SK-N-SH treated with all-trans-retinoic acid at 6 μM for 48 hours (cell line): ENCODE measurements around the gene ADGRG6.
A peak's percentile ranks its signal among the peaks of the same experiment; 100 is the strongest.

Source experiments
- ATAC-seq: fragments of 200-7000 bp; cut with Tn5 transposase; 3 replicates; pipeline ENCODE4 v1.9.1; 2020; ENCODE audit warnings: mild to moderate bottlenecking, moderate library complexity
- ARNTL ChIP-seq: fragments of 450-650 bp; formaldehyde crosslinking; IDR thresholded peaks from 2 replicates; pipeline ENCODE4 v1.5.0; 2020; ENCODE audit warnings: low read depth, mild to moderate bottlenecking, moderate library complexity, borderline replicate concordance
- BACH2 ChIP-seq: fragments of 250-450 bp; sonication (Bioruptor Pico); IDR thresholded peaks from 2 replicates; pipeline ENCODE4 v1.9.0; 2021; ENCODE audit warnings: mild to moderate bottlenecking, borderline replicate concordance
- CREB5 ChIP-seq: fragments of 250-450 bp; sonication (Bioruptor Pico); IDR thresholded peaks from 2 replicates; pipeline ENCODE4 v1.5.1; 2020; ENCODE audit warnings: low read depth, mild to moderate bottlenecking, moderate library complexity
- CSDC2 ChIP-seq: fragments of 250-450 bp; sonication (Bioruptor Pico); IDR thresholded peaks from 2 replicates; pipeline ENCODE4 v1.5.0; 2020; ENCODE audit warnings: mild to moderate bottlenecking, moderate library complexity
- ESRRG ChIP-seq: fragments of 250-450 bp; sonication (Bioruptor Pico); IDR thresholded peaks from 2 replicates; pipeline ENCODE4 v1.6.1; 2021; ENCODE audit warnings: mild to moderate bottlenecking
- GLIS3 ChIP-seq: fragments of 250-450 bp; sonication (Bioruptor Pico); IDR thresholded peaks from 2 replicates; pipeline ENCODE4 v1.5.0; 2020; ENCODE audit warnings: mild to moderate bottlenecking, moderate library complexity
- ISL1 ChIP-seq: fragments of 250-450 bp; sonication (Bioruptor Pico); IDR thresholded peaks from 2 replicates; pipeline ENCODE4 v2.1.2; 2022; ENCODE audit warnings: mild to moderate bottlenecking, moderate library complexity
- OSR1 ChIP-seq: fragments of 250-450 bp; sonication (Bioruptor Pico); IDR thresholded peaks from 2 replicates; pipeline ENCODE4 v1.8.0; 2022; ENCODE audit warnings: moderate library complexity, mild to moderate bottlenecking, inconsistent platforms
- PATZ1 ChIP-seq: fragments of 250-450 bp; sonication (Bioruptor Pico); IDR thresholded peaks from 2 replicates; pipeline ENCODE4 v1.8.0; 2020; ENCODE audit warnings: mild to moderate bottlenecking, moderate library complexity, borderline replicate concordance
- POU6F1 ChIP-seq: fragments of 250-450 bp; sonication (Bioruptor Pico); IDR thresholded peaks from 2 replicates; pipeline ENCODE4 v1.8.0; 2021; ENCODE audit warnings: low read depth, mild to moderate bottlenecking, moderate library complexity, borderline replicate concordance
- PPARA ChIP-seq: fragments of 250-450 bp; sonication (Bioruptor Pico); IDR thresholded peaks from 2 replicates; pipeline ENCODE4 v1.5.0; 2020; ENCODE audit warnings: mild to moderate bottlenecking, borderline replicate concordance
- RARB ChIP-seq: fragments of 250-450 bp; sonication (Bioruptor Pico); IDR thresholded peaks from 2 replicates; pipeline ENCODE4 v1.8.0; 2021; ENCODE audit warnings: mild to moderate bottlenecking, moderate library complexity
- SNAI2 ChIP-seq: fragments of 250-450 bp; sonication (Bioruptor Pico); IDR thresholded peaks from 2 replicates; pipeline ENCODE4 v1.5.0; 2020; ENCODE audit warnings: mild to moderate bottlenecking, moderate library complexity
- TCF4 ChIP-seq: fragments of 250-450 bp; sonication (Bioruptor Pico); IDR thresholded peaks from 2 replicates; pipeline ENCODE4 v1.8.0; 2021; ENCODE audit warnings: mild to moderate bottlenecking, moderate library complexity, borderline replicate concordance
- TOX ChIP-seq: fragments of 250-450 bp; sonication (Bioruptor Pico); IDR thresholded peaks from 2 replicates; pipeline ENCODE4 v1.8.0; 2021; ENCODE audit warnings: mild to moderate bottlenecking, moderate library complexity, borderline replicate concordance
- TSHZ2 ChIP-seq: fragments of 250-450 bp; sonication (Bioruptor Pico); IDR thresholded peaks from 2 replicates; pipeline ENCODE4 v1.5.0; 2020; ENCODE audit warnings: mild to moderate bottlenecking, moderate library complexity
- ZC3H10 ChIP-seq: fragments of 250-450 bp; sonication (Bioruptor Pico); IDR thresholded peaks from 2 replicates; pipeline ENCODE4 v1.5.1; 2021; ENCODE audit warnings: mild to moderate bottlenecking, moderate library complexity
- ZFP3 ChIP-seq: fragments of 250-450 bp; sonication (Bioruptor Pico); IDR thresholded peaks from 2 replicates; pipeline ENCODE4 v1.5.0; 2020; ENCODE audit warnings: mild to moderate bottlenecking, moderate library complexity
- ZNF565 ChIP-seq: fragments of 450-650 bp; formaldehyde crosslinking; conservative IDR thresholded peaks from 2 replicates; pipeline ENCODE4 v1.5.0; 2020; ENCODE audit warnings: low read depth, mild to moderate bottlenecking, moderate library complexity
- ZNF70 ChIP-seq: fragments of 450-650 bp; formaldehyde crosslinking; IDR thresholded peaks from 2 replicates; pipeline ENCODE4 v1.5.0; 2020; ENCODE audit warnings: mild to moderate bottlenecking, moderate library complexity
- ZNF8 ChIP-seq: fragments of 450-650 bp; formaldehyde crosslinking; IDR thresholded peaks from 2 replicates; pipeline ENCODE4 v1.5.0; 2020; ENCODE audit warnings: mild to moderate bottlenecking, moderate library complexity

The ADGRG6 gene

GRCh38 chr6:142320366-142320765, 18.6 kb downstream of the ADGRG6 start:
- ATAC-seq: peak; percentile 10; the same call in 2 of the 3 replicates
- TF ChIP-seq PATZ1 (CRISPR knock-in tag) (no peak), CREB5 (CRISPR knock-in tag) (no peak), ISL1 (no peak), ZNF8 (CRISPR knock-in tag) (no peak), TCF4 (no peak), OSR1 (no peak), ZNF565 (CRISPR knock-in tag) (no peak), CSDC2 (CRISPR knock-in tag) (no peak), ZNF70 (CRISPR knock-in tag) (no peak), ARNTL (CRISPR knock-in tag) (no peak), SNAI2 (CRISPR knock-in tag) (no peak), RARB (CRISPR knock-in tag) (no peak), ZFP3 (no peak), ZC3H10 (no peak), TOX (CRISPR knock-in tag) (no peak)

GRCh38 chr6:142321451-142321850, 19.6 kb downstream of the ADGRG6 start:
- no peak for TF ChIP-seq PATZ1 (CRISPR knock-in tag)
- no peak for TF ChIP-seq POU6F1 (CRISPR knock-in tag)
- no peak for TF ChIP-seq SNAI2 (CRISPR knock-in tag)
- no peak for TF ChIP-seq TOX (CRISPR knock-in tag)
- no peak for TF ChIP-seq ZC3H10
- TF ChIP-seq CREB5 (CRISPR knock-in tag): no peak
- TF ChIP-seq BACH2: no peak
- TF ChIP-seq ISL1: no peak
- TF ChIP-seq CSDC2 (CRISPR knock-in tag): no peak
- TF ChIP-seq RARB (CRISPR knock-in tag): no peak
- TF ChIP-seq ARNTL (CRISPR knock-in tag): no peak
- TF ChIP-seq PPARA: no peak
- ATAC-seq: no peak

GRCh38 chr6:142322066-142322465, 20.3 kb downstream of the ADGRG6 start:
- ATAC-seq: no peak
- TF ChIP-seq PATZ1 (CRISPR knock-in tag): no peak
- TF ChIP-seq TCF4: no peak
- TF ChIP-seq TSHZ2 (CRISPR knock-in tag): no peak
- TF ChIP-seq CREB5 (CRISPR knock-in tag): no peak
- no peak for TF ChIP-seq ZNF565 (CRISPR knock-in tag)
- TF ChIP-seq ARNTL (CRISPR knock-in tag): no peak
- no peak for TF ChIP-seq GLIS3
- no peak for TF ChIP-seq ESRRG (CRISPR knock-in tag)
- TF ChIP-seq ZC3H10: no peak
- no peak for TF ChIP-seq TOX (CRISPR knock-in tag)
- no peak for TF ChIP-seq POU6F1 (CRISPR knock-in tag)
- no peak for TF ChIP-seq RARB (CRISPR knock-in tag)
